Middle frontal gyrus (tissue), 1 donor: ENCODE results near the gene CARS2.
A peak's percentile ranks its signal among the peaks of the same experiment; 100 is the strongest.
"Not testable (repeated sequence)": the region's sequence is repeated elsewhere in the genome, so short reads cannot be mapped to it uniquely, and the experiment has no call there.

Experiments used
- DNase-seq: peaks from one replicate; pipeline ENCODE4 v3.0.0-alpha.2; 2015; ENCODE audit warnings: low spot score; ENCODE audit errors: extremely low spot score

Gene CARS2

DNA sequence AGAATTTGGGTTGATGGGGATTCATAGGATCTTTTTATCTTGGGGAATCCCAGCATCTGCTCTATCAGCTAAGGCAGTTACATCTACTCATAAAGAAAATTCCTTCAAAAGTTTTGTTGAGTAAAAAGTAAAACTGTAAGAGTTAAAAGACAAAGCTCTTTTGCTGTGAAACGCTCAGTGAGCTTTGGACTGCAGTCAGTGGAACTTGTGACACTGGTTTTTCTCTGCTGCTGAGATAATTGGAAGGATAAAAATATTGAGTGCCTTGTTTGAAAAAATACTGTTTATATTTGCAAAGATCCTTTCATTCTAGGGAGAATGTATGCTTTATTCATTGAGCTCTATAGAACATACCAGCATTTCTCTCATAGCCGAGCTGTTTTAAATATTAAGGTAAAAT lies 85.3 kb downstream of the CARS2 start:
- DNase-seq, result no peak

DNA sequence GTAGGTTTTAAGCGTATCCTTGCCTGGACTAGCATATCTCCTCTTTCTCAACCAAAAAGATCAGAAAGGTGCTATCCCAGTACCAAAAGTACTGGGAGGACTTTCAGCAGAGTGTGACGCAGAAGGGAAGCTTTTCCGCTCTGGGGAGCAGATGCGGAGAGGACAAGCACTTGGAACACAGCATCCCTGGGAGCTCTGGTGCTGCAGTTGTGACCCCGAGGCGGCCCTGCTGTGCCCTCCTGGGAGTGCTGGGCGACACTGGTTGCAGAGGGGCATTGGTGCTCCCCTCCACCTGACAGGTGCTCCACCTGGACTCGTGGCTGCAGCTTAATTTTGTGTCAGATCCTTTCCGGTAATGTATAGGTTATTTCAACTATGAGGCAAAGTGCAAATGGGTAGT lies 87.1 kb downstream of the CARS2 start:
- DNase-seq, result no peak

DNA sequence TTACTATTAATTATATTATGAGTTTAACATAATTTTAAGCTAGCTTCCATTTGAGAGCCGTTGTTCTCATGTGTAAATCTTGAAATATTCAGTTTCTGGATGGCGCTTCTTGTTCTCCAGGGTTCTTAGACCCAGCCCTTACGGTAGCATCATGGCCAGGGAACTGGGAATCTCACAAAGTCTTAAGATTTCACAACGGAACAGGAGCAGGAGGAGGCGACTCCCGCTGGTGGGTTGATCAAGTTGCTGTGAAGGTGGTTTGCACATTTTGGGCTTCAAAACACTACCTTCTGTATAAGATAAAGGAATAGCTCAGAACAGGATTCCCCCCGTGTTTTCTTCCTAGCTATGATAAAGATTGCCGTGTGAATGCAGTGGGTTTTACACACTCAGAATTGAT lies 87.7 kb downstream of the CARS2 start:
- no peak for DNase-seq

DNA sequence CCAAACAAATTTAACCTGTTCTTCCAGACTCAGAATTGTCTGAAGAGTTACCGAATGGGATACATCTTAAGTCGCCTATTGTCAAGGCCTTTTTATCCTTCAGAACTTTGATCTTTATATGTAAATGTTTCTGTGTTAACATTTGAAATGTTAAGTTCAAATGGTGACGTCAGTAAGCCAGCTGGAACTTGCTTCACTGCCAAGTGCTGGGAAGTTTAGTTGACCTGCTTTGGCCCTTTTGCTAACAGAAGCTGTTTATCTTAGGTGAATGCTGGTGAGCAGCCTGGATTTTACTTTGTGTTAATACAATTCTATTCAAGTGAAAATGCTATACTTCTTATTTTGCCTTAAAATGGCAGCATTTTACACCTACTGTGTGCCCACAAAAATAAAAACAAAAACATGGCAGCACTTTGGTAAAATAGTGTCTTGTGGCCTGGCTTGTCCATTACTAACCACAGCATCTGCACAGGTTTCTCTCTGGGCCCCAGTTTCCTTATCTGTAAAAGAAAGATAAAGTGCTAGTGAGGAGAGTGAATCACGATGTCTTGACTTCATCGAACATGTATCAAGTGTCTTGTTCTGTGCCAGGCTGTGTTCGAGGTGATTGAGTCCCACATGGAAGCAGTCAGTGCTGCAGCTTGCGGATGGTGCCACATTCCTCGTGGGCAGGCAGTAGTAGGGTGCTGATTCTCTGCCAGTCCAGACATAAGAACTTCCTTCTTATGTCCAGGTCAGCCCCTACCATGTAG lies 88.4 kb downstream of the CARS2 start:
- DNase-seq, result no peak

DNA sequence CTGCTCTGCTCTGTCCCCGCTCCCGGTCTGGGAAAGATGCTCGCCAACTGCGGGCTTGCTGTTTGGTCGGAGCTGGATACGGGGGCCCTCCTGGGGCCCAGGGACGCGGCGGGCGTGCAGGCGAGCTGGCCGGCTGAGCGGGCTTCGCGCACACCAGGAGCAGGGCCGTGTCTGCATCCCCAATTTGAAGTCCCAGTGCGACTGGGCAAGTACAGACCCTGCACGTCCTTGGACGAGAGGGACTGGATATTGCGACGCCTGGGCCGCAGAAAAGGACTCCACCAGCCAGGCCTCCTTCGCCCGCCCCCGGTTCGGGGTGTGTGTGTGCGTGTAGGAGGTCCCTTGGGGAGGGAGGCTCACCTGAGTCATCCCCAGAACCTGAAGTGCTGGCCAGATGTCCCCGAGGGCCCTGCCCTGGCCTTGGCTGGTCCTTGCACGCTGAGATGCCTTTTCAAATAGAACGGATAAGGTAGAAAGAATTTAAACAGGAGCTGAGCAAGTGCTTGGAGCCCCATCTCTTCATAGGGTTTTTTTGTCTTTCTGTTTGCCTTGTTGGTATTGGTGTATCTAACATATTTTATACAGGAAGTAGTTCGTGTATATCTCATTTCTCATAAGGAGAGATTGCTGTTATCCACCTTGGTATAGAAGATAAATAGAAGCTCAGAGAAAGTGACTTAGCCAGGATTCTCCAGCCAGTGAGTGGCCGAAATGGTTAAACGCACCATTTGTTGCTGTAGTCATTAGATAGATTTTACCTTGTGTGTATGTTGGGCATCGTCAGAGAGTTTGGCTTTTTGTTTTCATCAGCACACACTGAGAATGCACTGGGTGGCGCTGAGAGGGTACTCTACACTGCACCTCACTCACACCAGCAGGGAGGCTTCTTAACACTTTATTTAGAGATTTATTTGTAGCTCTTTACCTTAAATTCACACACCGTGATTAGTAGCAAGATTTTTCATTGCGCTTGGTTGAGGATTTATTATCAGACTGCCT lies 89.5 kb downstream of the CARS2 start:
- DNase-seq, result no peak

DNA sequence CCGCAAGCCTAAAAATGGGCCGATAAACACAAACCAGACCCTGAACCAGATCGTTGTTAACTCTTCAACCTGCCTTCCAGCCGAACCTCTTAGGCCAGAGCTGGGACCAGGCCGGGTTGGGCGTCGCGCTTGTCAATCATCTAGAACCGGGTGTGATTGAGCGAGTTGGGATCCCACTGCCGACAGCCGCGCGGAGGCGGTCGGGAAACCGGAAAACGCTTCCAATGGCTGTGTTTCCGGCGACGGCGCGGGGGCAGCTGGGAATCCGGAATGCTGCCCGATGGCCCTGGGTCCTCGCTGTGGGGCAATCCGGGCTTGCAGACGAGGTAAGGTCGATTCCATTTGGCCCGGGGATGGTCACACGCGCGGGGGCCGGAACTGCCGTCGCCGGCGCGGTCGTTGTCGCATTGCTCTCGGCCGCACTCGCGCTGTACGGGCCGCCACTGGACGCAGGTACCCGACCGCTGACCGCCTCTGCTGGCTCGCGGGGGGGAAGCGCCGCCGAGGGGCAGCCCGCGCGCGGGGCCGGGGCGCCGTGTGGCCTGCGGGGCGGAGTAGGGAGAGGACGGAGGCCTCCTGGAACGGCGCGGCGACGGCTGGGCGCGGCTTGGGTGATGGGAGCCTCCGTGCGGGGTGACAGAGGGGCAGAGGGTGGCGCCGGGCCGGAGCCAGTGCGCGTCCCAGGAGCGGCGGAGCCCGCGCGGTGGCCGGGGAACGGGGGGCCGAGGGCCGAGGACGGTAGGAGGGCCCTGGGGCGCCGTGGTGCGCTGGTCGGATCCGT lies 90.4 kb downstream of the CARS2 start, which contains the start of gene NAXD:
NAXD (plus strand) TSS at position 224 of the 781 bp plus-strand sequence; CDS start at position 281, 57 bp downstream.
- peak; percentile 94 for DNase-seq

DNA sequence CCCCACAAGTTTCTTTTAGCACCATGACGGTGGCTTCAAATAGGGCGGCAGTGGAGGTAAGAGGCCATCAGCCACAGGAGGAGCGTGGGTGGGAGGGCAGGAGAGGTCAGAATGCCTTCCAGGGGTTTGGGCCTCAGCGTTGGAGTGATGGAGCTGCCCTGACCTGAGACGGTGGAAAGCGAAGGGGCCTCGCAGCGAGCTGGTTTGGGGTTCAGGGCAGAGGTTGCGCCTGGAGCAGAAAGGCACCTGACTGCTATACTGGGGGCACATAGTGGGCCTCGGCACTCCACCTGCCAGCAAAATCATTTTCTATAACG lies 91.0 kb downstream of the CARS2 start:
- no peak for DNase-seq

DNA sequence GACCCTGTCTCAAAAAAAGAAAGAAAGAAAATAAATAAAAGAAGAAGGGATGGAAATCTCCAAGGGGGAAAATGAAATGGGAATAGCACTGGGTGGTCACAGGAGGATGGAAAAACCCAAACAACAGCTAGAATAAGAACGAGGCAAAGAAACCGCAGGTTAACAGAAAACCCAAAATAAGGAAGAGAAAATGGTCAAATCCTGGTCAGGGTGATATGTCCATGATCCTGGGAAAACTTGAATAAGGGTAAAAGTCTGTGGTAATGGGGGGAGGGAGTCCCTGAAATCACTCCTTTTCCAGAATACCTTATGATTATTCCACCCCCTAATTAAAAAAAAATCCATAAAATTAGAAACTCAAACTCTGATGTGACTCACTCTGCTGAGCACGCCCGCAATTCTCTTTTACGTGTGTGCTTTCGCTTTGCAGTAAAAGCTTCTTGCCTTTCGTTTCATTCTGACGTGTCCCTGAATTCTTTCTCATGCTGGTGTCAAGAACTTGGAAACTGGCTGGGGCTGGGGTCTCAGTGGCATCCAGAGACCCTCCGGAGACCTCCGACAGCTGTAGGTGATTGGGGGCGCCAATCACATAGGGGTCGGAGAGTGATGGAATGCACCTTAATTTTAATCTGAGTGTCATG lies 94.8 kb downstream of the CARS2 start:
- DNase-seq, result no peak

DNA sequence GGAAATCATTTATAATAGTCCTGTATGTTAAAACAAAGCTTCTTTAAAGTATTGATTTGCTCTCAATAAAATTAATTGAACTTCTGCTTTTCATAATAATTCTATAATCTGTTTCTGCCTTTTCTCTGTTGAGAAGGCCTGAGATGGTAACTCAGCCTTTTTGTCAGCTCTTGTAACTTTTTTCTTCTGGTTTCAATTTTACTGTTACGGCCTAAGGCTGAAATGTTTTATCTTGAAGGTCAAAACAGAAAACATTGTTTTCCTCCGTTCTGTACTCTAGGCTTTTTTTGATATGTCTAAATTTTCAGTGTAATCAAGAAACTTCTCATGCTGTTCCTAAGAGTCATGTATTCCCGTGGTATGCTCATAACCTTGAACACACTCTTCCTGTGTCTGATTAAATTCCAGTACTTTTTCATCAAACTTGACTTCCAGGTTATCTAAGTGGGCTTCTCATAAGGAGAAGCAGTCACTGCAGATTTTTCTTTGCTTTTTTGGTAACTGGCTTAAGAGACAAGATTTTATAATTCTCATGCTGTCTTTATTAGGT lies 98.2 kb downstream of the CARS2 start:
- no peak for DNase-seq

DNA sequence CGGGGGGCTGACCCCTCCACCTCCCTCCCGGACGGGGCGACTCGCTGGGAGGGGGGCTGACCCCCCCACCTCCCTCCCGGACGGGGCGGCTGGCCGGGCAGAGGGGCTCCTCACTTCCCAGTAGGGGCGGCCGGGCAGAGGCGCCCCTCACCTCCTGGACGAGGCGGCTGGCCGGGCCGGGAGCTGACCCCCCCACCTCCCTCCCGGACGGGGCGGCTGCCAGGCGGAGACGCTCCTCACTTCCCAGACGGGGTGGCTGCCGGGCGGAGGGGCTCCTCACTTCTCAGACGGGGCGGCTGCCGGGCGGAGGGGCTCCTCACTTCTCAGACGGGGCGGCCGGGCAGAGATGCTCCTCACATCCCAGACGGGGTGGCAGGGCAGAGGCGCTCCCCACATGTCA lies 99.6 kb downstream of the CARS2 start:
- DNase-seq, result not testable (repeated sequence)

DNA sequence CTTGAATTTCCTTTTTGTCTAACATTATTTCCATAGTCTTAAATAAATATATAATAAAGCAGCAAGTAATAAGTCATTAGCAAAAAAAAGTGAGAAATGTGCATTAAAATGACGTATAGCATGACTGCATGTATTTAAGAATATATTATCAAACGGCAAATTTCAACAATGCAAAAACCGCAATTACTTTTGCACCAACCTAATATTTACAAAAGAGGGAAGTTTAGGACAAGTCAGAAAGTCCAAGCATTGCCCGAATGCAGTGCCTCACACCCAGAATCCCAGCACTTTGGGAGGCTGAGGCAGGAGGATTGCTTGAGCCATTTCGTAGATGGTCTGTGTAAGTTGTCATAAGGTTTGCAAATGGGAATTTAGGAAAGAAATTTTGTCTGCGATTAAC lies 100.8 kb downstream of the CARS2 start:
- DNase-seq, result no peak

DNA sequence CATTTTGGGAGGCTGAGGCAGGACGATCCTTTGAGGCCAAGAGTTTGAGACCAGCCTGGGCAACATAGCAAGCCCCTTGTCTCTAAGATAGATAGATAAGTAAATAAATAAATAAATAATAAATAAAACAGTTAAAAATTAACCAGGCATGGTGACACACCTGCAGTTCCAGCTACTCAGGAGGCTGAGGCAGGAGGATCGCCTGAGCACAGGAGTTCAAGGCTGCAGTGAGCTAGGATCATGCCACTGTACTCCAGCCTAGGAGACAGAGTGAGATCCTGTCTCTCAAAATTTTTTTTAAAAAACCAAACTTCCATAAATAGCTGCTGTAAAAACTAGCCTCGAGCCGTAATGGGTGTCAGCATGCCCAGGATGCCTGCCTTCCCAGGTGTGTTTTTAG lies 104.9 kb downstream of the CARS2 start:
- no peak for DNase-seq

DNA sequence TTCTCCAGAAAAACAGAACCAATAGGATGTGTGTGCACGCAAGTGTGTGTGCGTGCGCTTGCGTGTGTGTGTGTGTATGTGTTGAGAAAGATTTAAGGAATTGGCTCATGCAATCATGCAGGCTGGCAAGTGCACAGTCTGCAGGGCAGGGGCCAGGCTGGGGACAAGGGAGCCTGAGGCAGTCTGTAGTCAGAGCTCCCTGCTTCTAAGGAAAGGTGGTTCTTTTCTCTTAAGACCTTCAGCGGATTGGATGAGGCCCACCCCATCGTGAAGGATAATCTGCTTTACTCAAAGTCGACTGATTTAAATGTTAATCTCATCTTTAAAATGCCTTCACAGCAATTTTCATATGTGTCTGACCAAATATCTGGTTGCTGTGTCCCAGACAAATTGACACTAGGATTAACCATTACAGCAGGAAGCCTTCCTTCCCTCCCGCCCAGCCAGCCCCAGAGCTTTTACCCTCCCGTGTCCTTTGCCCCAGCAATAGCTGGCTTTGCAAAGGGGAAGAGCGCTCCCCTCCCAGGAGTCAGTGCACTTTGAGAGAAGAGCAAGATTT lies 105.6 kb downstream of the CARS2 start:
- DNase-seq, result no peak

DNA sequence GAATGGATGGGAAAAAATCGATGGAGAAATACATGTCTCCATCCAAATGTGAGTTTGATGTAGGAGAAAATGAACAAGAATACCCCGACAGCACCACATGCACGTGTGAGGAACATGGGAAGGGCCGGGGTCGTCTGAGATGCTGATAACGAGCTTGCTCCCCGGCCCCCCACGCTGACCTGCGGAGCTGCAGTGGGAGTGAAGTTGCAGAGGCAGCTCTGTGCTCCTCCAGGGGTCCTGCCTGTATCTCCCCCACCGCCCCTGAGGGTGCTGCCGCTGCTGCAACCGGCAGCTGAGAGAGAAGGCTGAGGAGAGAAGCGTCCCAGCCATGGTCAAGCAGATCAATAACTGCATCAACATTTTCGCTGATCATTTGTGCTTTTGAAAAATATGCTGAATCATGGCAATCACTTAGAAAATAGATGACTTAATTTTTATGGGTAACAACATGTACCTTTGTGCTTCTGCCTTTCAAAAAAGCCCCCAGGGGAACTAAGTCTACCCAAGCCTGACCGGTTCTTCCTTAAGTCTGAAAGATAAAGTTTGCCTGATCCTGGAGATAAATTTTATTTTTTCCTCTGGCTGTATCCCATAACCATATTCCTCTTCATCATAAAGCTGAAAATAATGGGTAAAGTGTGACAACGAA lies 108.8 kb downstream of the CARS2 start:
- no peak for DNase-seq

DNA sequence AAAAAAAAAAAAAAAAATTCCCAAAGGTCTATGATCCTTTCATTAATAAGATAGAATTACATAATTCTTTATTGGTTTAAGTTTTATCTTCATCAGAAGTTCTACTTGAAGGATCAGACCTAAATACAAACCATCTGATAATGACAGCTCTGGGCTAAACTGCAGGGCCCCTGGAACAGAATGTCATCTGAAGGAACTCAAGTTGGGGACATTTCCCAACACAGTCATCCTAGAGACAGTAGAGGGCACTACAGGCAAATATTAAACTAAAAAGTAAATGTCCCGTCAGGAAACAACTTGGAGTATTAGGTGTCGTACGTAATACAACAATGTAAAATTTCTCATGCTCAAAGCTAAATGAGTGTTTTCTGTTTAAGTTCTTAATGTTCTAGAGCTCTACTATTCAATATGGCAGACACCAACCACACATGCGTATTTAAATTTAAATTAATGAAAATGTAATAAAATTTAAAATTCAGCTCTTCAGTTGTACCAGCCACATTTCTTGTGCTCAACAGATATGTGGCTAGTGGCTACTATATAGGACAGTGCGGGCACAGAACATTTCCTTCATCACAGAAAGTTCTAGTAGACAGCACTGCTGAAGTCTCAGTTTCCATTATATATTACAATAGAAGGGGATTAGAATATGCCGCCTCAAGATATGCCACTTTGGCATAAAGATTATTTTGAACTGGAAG lies 112.3 kb downstream of the CARS2 start:
- DNase-seq, result peak; percentile 12

DNA sequence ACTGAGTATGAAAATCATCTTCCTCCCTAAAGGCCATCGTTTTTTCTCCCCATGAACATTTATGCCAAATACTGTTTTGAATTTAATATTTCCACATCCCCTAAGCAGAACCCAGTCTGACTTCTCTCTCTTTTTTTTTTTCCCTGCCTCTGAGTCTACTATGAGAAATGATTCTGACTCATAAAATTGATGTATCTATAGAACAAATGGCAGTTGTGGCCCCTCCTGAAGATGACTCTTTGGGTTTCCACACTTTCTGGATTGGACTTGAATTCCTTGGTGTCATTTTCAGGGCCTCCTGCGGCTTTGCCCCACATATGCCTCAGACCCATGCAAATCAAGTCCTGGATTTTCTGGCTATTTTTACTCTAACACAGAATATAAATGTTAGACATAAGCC lies 113.3 kb downstream of the CARS2 start:
- no peak for DNase-seq
